Effector memory CD8-positive, alpha-beta T cell (primary cell): ENCODE data around the gene TTC31.
"Not testable (repeated sequence)": the region's sequence is repeated elsewhere in the genome, so short reads cannot be mapped to it uniquely, and the experiment has no call there.

Experiments
- ATAC-seq: fragments of 150-1000 bp; cut with Tn5 transposase; replicated peaks from 2 replicates; pipeline ENCODE4 v1.10.0; 2021; ENCODE audit warnings: mild to moderate bottlenecking, moderate library complexity
- DNase-seq, 3 experiments: peaks; one replicate each; pipeline ENCODE4 v3.0.0; 2021
- H3K27ac Mint-ChIP-seq, 2 donors: one replicate each; pipeline ENCODE4 v1.8.0; 2022; ENCODE audit warnings: mild to moderate bottlenecking in 2 of 2, mixed read lengths in 2 of 2, moderate library complexity in 2 of 2
- H3K27me3 Mint-ChIP-seq, 2 donors: one replicate each; pipeline ENCODE4 v1.8.0; 2022; ENCODE audit warnings: mixed read lengths in 2 of 2
- H3K36me3 Mint-ChIP-seq: one replicate; pipeline ENCODE4 v1.8.0; 2022; ENCODE audit warnings: mild to moderate bottlenecking, moderate library complexity, mixed read lengths; ENCODE audit not compliant: insufficient read depth
- H3K4me1 Mint-ChIP-seq, 2 donors: one replicate each; pipeline ENCODE4 v1.8.0; 2022; ENCODE audit warnings: low read depth in 2 of 2, mixed read lengths in 2 of 2
- H3K4me3 Mint-ChIP-seq, 2 donors: one replicate each; pipeline ENCODE4 v1.8.0; 2022; ENCODE audit warnings: mild to moderate bottlenecking in 2 of 2, mixed read lengths in 2 of 2, moderate library complexity in 2 of 2
- H3K9me3 Mint-ChIP-seq, 2 donors: one replicate each; pipeline ENCODE4 v1.8.0; 2022; ENCODE audit warnings: mixed read lengths in 2 of 2

The TTC31 gene

GRCh38 chr2:74483675-74484164, 839 bp downstream of the TTC31 start:
- Mint-ChIP-seq H3K36me3 (peaks cover 42% of the 10 kb centered on the region), H3K4me3 (peak overlapping the region; percentile 91 to 97), H3K4me1 (peaks cover 9 to 27% of the 10 kb centered on the region in 2 donors), H3K27ac (peak overlapping the region; percentile 96 to 97)
- DNase-seq, H3K9me3 Mint-ChIP-seq, ATAC-seq, H3K27me3 Mint-ChIP-seq: not testable (repeated sequence)

GRCh38 chr2:74486141-74486540, 3.3 kb downstream of the TTC31 start:
- Mint-ChIP-seq H3K4me1 (peaks cover 5 to 14% of the 10 kb centered on the region in 2 donors), H3K27me3 (no peaks in the 10 kb centered on the region), H3K27ac (no peak overlapping the region), H3K36me3 (peaks cover 41% of the 10 kb centered on the region), H3K4me3 (no peak overlapping the region), H3K9me3 (no peaks in the 10 kb centered on the region)
- no peak for DNase-seq
- ATAC-seq: no peak

GRCh38 chr2:74488643-74489481, 6.0 kb downstream of the TTC31 start:
- DNase-seq: no peak
- peak overlapping the region in 1 of 2 donors; percentile 16 for H3K27ac Mint-ChIP-seq
- H3K36me3 Mint-ChIP-seq: peaks cover 42% of the 10 kb centered on the region

GRCh38 chr2:74489906-74490305, 7.0 kb downstream of the TTC31 start:
- no peak overlapping the region for H3K4me3 Mint-ChIP-seq
- ATAC-seq (no peak), DNase-seq (no peak)
- no peaks in the 10 kb centered on the region for H3K27me3 Mint-ChIP-seq
- no peaks in the 10 kb centered on the region for H3K9me3 Mint-ChIP-seq
- no peak overlapping the region for H3K27ac Mint-ChIP-seq
- peaks cover 0 to 3% of the 10 kb centered on the region in 2 donors for H3K4me1 Mint-ChIP-seq
- H3K36me3 Mint-ChIP-seq: peaks cover 40% of the 10 kb centered on the region

More at GRCh38 chr2:74488643-74489481, 6.0 kb downstream of the TTC31 start:
- Mint-ChIP-seq H3K4me1 (peaks cover 0 to 3% of the 10 kb centered on the region in 2 donors), H3K4me3 (no peak overlapping the region), H3K27me3 (no peaks in the 10 kb centered on the region), H3K9me3 (no peaks in the 10 kb centered on the region)
- no peak for ATAC-seq

- DNase-seq: no peak
- no peak for ATAC-seq
- Mint-ChIP-seq H3K36me3 (peaks cover 34% of the 10 kb centered on the region), H3K4me3 (no peak overlapping the region), H3K27ac (no peak overlapping the region), H3K27me3 (no peaks in the 10 kb centered on the region), H3K4me1 (no peaks in the 10 kb centered on the region), H3K9me3 (no peaks in the 10 kb centered on the region)
These were observed 9.0 kb downstream of the TTC31 start for GRCh38 chr2:74491648-74492544.

- peaks cover 7 to 8% of the 10 kb centered on the region in 2 donors for H3K4me1 Mint-ChIP-seq
- H3K27me3 Mint-ChIP-seq: peaks cover 5 to 11% of the 10 kb centered on the region in 2 donors
- DNase-seq (no peak), ATAC-seq (no peak)
- H3K27ac Mint-ChIP-seq: peak overlapping the region in 1 of 2 donors; percentile 19
- H3K36me3 Mint-ChIP-seq: peaks cover 32% of the 10 kb centered on the region
- H3K4me3 Mint-ChIP-seq: no peak overlapping the region
- no peaks in the 10 kb centered on the region for H3K9me3 Mint-ChIP-seq
These were observed 10.7 kb downstream of the TTC31 start for GRCh38 chr2:74493546-74493945.

- no peak for ATAC-seq
- DNase-seq: no peak
- Mint-ChIP-seq H3K4me1 (peaks cover 14% of the 10 kb centered on the region in 2 donors), H3K27ac (no peak overlapping the region), H3K4me3 (no peak overlapping the region), H3K27me3 (peaks cover 6 to 30% of the 10 kb centered on the region in 2 donors), H3K36me3 (peaks cover 24% of the 10 kb centered on the region), H3K9me3 (no peaks in the 10 kb centered on the region)
These were observed 12.6 kb downstream of the TTC31 start for GRCh38 chr2:74495440-74495839.

- H3K27me3 Mint-ChIP-seq: peaks cover 6 to 47% of the 10 kb centered on the region in 2 donors
- no peaks in the 10 kb centered on the region for H3K9me3 Mint-ChIP-seq
- DNase-seq (no peak), ATAC-seq (no peak)
- H3K27ac Mint-ChIP-seq: peak overlapping the region in 1 of 2 donors; percentile 81
- H3K4me3 Mint-ChIP-seq: peak overlapping the region; percentile 82 to 93
- H3K4me1 Mint-ChIP-seq: peaks cover 19 to 23% of the 10 kb centered on the region in 2 donors
- H3K36me3 Mint-ChIP-seq: peaks cover 12% of the 10 kb centered on the region
These were observed 14.3 kb downstream of the TTC31 start for GRCh38 chr2:74496997-74497776.

GRCh38 chr2:74497777-74498499, 15.1 kb downstream of the TTC31 start:
- no peaks in the 10 kb centered on the region for H3K9me3 Mint-ChIP-seq
- ATAC-seq (peak; percentile 55), DNase-seq (no peak)
- H3K36me3 Mint-ChIP-seq: peaks cover 10% of the 10 kb centered on the region
- peak overlapping the region in 1 of 2 donors; percentile 81 for H3K27ac Mint-ChIP-seq
- H3K4me3 Mint-ChIP-seq: peak overlapping the region; percentile 82 to 93
- H3K27me3 Mint-ChIP-seq: peaks cover 6 to 53% of the 10 kb centered on the region in 2 donors
- H3K4me1 Mint-ChIP-seq: peaks cover 19 to 28% of the 10 kb centered on the region in 2 donors

GRCh38 chr2:74498500-74499266, 15.8 kb downstream of the TTC31 start:
- Mint-ChIP-seq H3K4me1 (peaks cover 19 to 34% of the 10 kb centered on the region in 2 donors), H3K4me3 (peak overlapping the region; percentile 82 to 93), H3K36me3 (peaks cover 8% of the 10 kb centered on the region), H3K27me3 (peaks cover 6 to 56% of the 10 kb centered on the region in 2 donors), H3K9me3 (no peaks in the 10 kb centered on the region), H3K27ac (peak overlapping the region; percentile 8 to 81)
- DNase-seq (no peak), ATAC-seq (peak; percentile 39)

GRCh38 chr2:74499267-74499939, 16.5 kb downstream of the TTC31 start, which contains the start of gene LBX2:
Gene LBX2, minus strand, starts transcription at chr2:74499603. Its CDS starts 66 bp downstream, at chr2:74499537.
- Mint-ChIP-seq H3K27ac (peak within 1 kb of the TSS; percentile 8 to 81), H3K36me3 (peaks cover 11% of the 10 kb centered on the region), H3K9me3 (no peaks in the 10 kb centered on the region), H3K4me1 (peaks cover 22 to 37% of the 10 kb centered on the region in 2 donors), H3K4me3 (peak within 1 kb of the TSS; percentile 82 to 93), H3K27me3 (peaks cover 6 to 63% of the 10 kb centered on the region in 2 donors)
- ATAC-seq (no peak), DNase-seq (no peak)
